Upper lobe of left lung (tissue), 6 donors: Measurements from ENCODE around the gene CITED4. TPM values are rescaled to one million over a fixed set of nuclear protein-coding genes. Genes with fewer than 3 reads are reported as not detected.
A peak's percentile ranks its signal among the peaks of the same experiment; 100 is the strongest.

Experiments
- ATAC-seq, 2 donors: fragments of 200-7000 bp; cut with Tn5 transposase; one replicate each; pipeline ENCODE4 v1.9.1; 2022; ENCODE audit warnings: mild to moderate bottlenecking in 2 of 2, moderate library complexity in 2 of 2; ENCODE audit not compliant: low FRiP score in 2 of 2
- DNase-seq, 2 donors: peaks; one replicate each; pipeline ENCODE4 v3.0.0-alpha.2; 2019 to 2020
- H3K27ac ChIP-seq, 4 donors: fragments of 200-600 bp; sonication (generic); one replicate each; pipeline ENCODE4 v1.5.1; 2016 to 2019
- H3K27me3 ChIP-seq, 4 donors: fragments of 200-600 bp; sonication (generic); one replicate each; pipeline ENCODE4 v1.5.1; 2017 to 2019
- H3K36me3 ChIP-seq, 4 donors: fragments of 200-600 bp; sonication (generic); one replicate each; pipeline ENCODE4 v1.5.1; 2016 to 2019
- H3K4me1 ChIP-seq, 4 donors: fragments of 200-600 bp; sonication (generic); one replicate each; pipeline ENCODE4 v1.5.1; 2018 to 2019
- H3K4me3 ChIP-seq, 4 donors: fragments of 200-600 bp; sonication (generic); one replicate each; pipeline ENCODE4 v1.5.1; 2017 to 2019; ENCODE audit warnings: mild to moderate bottlenecking in 2 of 4, moderate library complexity in 1 of 4
- H3K9me3 ChIP-seq, 4 donors: fragments of 200-600 bp; sonication (generic); one replicate each; pipeline ENCODE4 v1.5.1; 2018 to 2019
- CTCF ChIP-seq, 6 experiments: fragments of 450-650 bp in 4 of 6; fragments of 200-600 bp in 2 of 6; sonication (generic) in 2 of 6; IDR thresholded peaks; one replicate each; pipeline ENCODE4 v1.5.1; 2016 to 2019; ENCODE audit warnings: antibody characterized with exemption in 6 of 6
- EP300 ChIP-seq, 4 donors: sonication (generic); formaldehyde crosslinking; IDR thresholded peaks; one replicate each; pipeline ENCODE4 v1.5.1; 2017; ENCODE audit warnings: antibody characterized with exemption in 4 of 4, control low read depth in 2 of 4
- POLR2A ChIP-seq, 4 donors: fragments of 450-650 bp; IDR thresholded peaks; one replicate each; pipeline ENCODE4 v1.5.1; 2016 to 2017; ENCODE audit warnings: antibody characterized with exemption in 4 of 4, mild to moderate bottlenecking in 2 of 4
- POLR2AphosphoS5 ChIP-seq, 2 donors: sonication (generic); formaldehyde crosslinking; IDR thresholded peaks; one replicate each; pipeline ENCODE4 v1.5.1; 2017; ENCODE audit warnings: antibody characterized with exemption in 2 of 2
- WGBS, 2 donors: methylation state at CpG; one replicate each; pipeline ENCODE4 v1.1.5; 2017 to 2018; 5-methylcytosine and 5-hydroxymethylcytosine counted together
- total RNA-seq, 6 donors: library from RNA; depleted of rRNA in 4 of 6; stranded (reverse); fragments of >200 nt in 4 of 6; gene quantifications; one replicate each; pipeline versions ENCODE4 v1.1.0 to v1.2.1, GENCODE V29; 2016 to 2021
- donor health status: DM: no; HTN: no; CAD: no; lungs with moderate emphysema.
- donor health status: DM: no; HTN: yes; CAD: no; lungs with severe emphysema.

CITED4 gene
- total RNA-seq, 6 donors from 2014 or later, result 8.4 to 36.5 (median 19.8) TPM

- no peak overlapping the region for H3K27ac ChIP-seq
- H3K36me3 ChIP-seq, result no peaks in the 10 kb centered on the region
- peaks cover 7 to 8% (median 8%) of the 10 kb centered on the region in 4 donors for H3K4me1 ChIP-seq
- no peaks in the 10 kb centered on the region for H3K9me3 ChIP-seq
- ATAC-seq (no peak), DNase-seq (no peak)
- 94% methylated on average over 13 of the region's 13 CpGs for WGBS, 2 donors
- no peaks in the 10 kb centered on the region for H3K27me3 ChIP-seq
- TF ChIP-seq EP300 (IDR thresholded peaks at IDR 0.05), result no peak
- no peak for TF ChIP-seq POLR2AphosphoS5 (IDR thresholded peaks at IDR 0.05)
- TF ChIP-seq POLR2A (IDR thresholded peaks at IDR 0.05), result no peak
- no peak for TF ChIP-seq CTCF (IDR thresholded peaks at IDR 0.05)
- H3K4me3 ChIP-seq, result no peak overlapping the region
These were observed 31.7 kb downstream of the CITED4 start for GRCh38 chr1:40830419-40830943.

- no peak for DNase-seq
- no peak overlapping the region for H3K27ac ChIP-seq
- H3K4me3 ChIP-seq, result no peak overlapping the region
- H3K36me3 ChIP-seq, result no peaks in the 10 kb centered on the region
- ATAC-seq, result no peak
- 82 to 89% methylated on average over 13 to 14 of the region's 14 CpGs for WGBS, 2 donors
- no peak for TF ChIP-seq EP300 (IDR thresholded peaks at IDR 0.05)
- TF ChIP-seq POLR2AphosphoS5 (IDR thresholded peaks at IDR 0.05), result no peak
- no peak for TF ChIP-seq CTCF (IDR thresholded peaks at IDR 0.05)
- no peak for TF ChIP-seq POLR2A (IDR thresholded peaks at IDR 0.05)
- H3K9me3 ChIP-seq, result no peaks in the 10 kb centered on the region
- no peaks in the 10 kb centered on the region for H3K27me3 ChIP-seq
- H3K4me1 ChIP-seq, result peaks cover 14 to 15% (median 15%) of the 10 kb centered on the region in 4 donors
These were observed 32.4 kb downstream of the CITED4 start for GRCh38 chr1:40829631-40830245.

- Histone ChIP-seq H3K27ac (peak overlapping the region in 3 of 4 donors; percentile 35 to 39 (median 36)), H3K4me3 (no peak overlapping the region), H3K9me3 (no peaks in the 10 kb centered on the region), H3K27me3 (no peaks in the 10 kb centered on the region), H3K36me3 (no peaks in the 10 kb centered on the region), H3K4me1 (peaks cover 22 to 25% (median 23%) of the 10 kb centered on the region in 4 donors)
- TF ChIP-seq CTCF (IDR thresholded peaks at IDR 0.05) (no peak), EP300 (IDR thresholded peaks at IDR 0.05) (no peak), POLR2AphosphoS5 (IDR thresholded peaks at IDR 0.05) (no peak), POLR2A (IDR thresholded peaks at IDR 0.05) (no peak)
- DNase-seq (no peak), ATAC-seq (no peak)
- 47% methylated on average over 5 of the region's 5 CpGs; no CpG with 5 or more reads in 1 of the 2 donors for WGBS, 2 donors
These were observed 36.2 kb downstream of the CITED4 start for GRCh38 chr1:40825996-40826395.

- peak in 1 of 2 donors; percentile 63 for DNase-seq
These were observed 36.8 kb downstream of the CITED4 start for GRCh38 chr1:40825435-40825788.

More at GRCh38 chr1:40825435-40825788, 36.8 kb downstream of the CITED4 start:
- Histone ChIP-seq H3K36me3 (no peaks in the 10 kb centered on the region), H3K4me3 (no peak overlapping the region), H3K27me3 (no peaks in the 10 kb centered on the region), H3K9me3 (no peaks in the 10 kb centered on the region), H3K27ac (peak overlapping the region in 3 of 4 donors; percentile 35 to 39 (median 36)), H3K4me1 (peaks cover 23 to 26% (median 25%) of the 10 kb centered on the region in 4 donors)
- no peak for ATAC-seq
- TF ChIP-seq POLR2A (IDR thresholded peaks at IDR 0.05) (no peak), CTCF (IDR thresholded peaks at IDR 0.05) (no peak), EP300 (IDR thresholded peaks at IDR 0.05) (no peak), POLR2AphosphoS5 (IDR thresholded peaks at IDR 0.05) (no peak)
- WGBS, 2 donors, result 32 to 60% methylated on average over 2 to 3 of the region's 3 CpGs
